Spleen (tissue), 11 donors: ENCODE results near the gene MPP2. TPM values are rescaled to one million over a fixed set of nuclear protein-coding genes. Genes with fewer than 3 reads are reported as not detected.
"Not testable (repeated sequence)": the region's sequence is repeated elsewhere in the genome, so short reads cannot be mapped to it uniquely, and the experiment has no call there.

Experiments
- DNase-seq: peaks from one replicate; pipeline ENCODE4 v3.0.0-alpha.2; 2020
- H3K27ac ChIP-seq, 8 donors: fragments of 200-600 bp; sonication (generic) in 7 of 8; 1 replicate in 4 of 8; 2 replicates in 4 of 8; pipeline versions ENCODE4 v1.5.0 to v1.8.0; 2016 to 2021; ENCODE audit warnings: inconsistent platforms in 4 of 8, mild to moderate bottlenecking in 4 of 8, moderate library complexity in 1 of 8
- H3K27me3 ChIP-seq, 7 donors: fragments of 200-600 bp; sonication (generic) in 6 of 7; replicated peaks in 1 of 7; 1 replicate in 4 of 7; 2 replicates in 3 of 7; pipeline versions ENCODE4 v1.5.0 to v1.8.0; 2016 to 2021; ENCODE audit warnings: inconsistent platforms in 3 of 7, mild to moderate bottlenecking in 1 of 7
- H3K36me3 ChIP-seq, 6 donors: fragments of 200-600 bp; sonication (generic) in 5 of 6; 1 replicate in 4 of 6; 2 replicates in 2 of 6; pipeline versions ENCODE4 v1.5.0 to v1.8.0; 2016 to 2021; ENCODE audit warnings: inconsistent platforms in 2 of 6
- H3K4me1 ChIP-seq, 6 donors: fragments of 200-600 bp; sonication (generic) in 5 of 6; 1 replicate in 3 of 6; 2 replicates in 3 of 6; pipeline versions ENCODE4 v1.5.0 to v1.8.0; 2016 to 2021; ENCODE audit warnings: inconsistent platforms in 3 of 6
- H3K4me3 ChIP-seq, 8 donors: fragments of 200-600 bp; sonication (generic) in 7 of 8; 1 replicate in 4 of 8; 2 replicates in 4 of 8; pipeline versions ENCODE4 v1.5.0 to v1.8.0; 2016 to 2021; ENCODE audit warnings: inconsistent platforms in 4 of 8, mild to moderate bottlenecking in 4 of 8, moderate library complexity in 2 of 8
- H3K9me3 ChIP-seq, 8 donors: fragments of 200-600 bp; sonication (generic) in 7 of 8; 1 replicate in 4 of 8; 2 replicates in 4 of 8; pipeline versions ENCODE4 v1.5.0 to v1.8.0; 2016 to 2021; ENCODE audit warnings: inconsistent platforms in 4 of 8
- POLR2A ChIP-seq, 3 donors: fragments of 450-650 bp; IDR thresholded peaks; one replicate each; pipeline ENCODE4 v1.5.1; 2017; ENCODE audit warnings: antibody characterized with exemption in 3 of 3, mild to moderate bottlenecking in 1 of 3
- POLR2AphosphoS5 ChIP-seq, 3 donors: sonication (generic); formaldehyde crosslinking; IDR thresholded peaks; one replicate each; pipeline ENCODE4 v1.5.1; 2017; ENCODE audit warnings: antibody characterized with exemption in 3 of 3
- WGBS, 5 donors: extraction: QIAGEN DNeasy Blood & Tissue Kit in 3 of 5; methylation state at CpG; one replicate each; pipeline versions ENCODE4 v1.1.5 to v1.1.7; 2013 to 2018; 5-methylcytosine and 5-hydroxymethylcytosine counted together
- intact Hi-C: fragments of 100-400 bp; cut with DNase I; formaldehyde crosslinking; loops from one replicate; pipeline ENCODE4 v1.15.0; 2023; ENCODE audit warnings: low total_unique reads
- polyA plus RNA-seq, 3 donors: library from polyadenylated mRNA; stranded (reverse); fragments of 200-250 nt; gene quantifications; one replicate each; pipeline ENCODE4 v1.2.1, GENCODE V29; 2013
- total RNA-seq, 7 donors: library from RNA; depleted of rRNA in 3 of 7; stranded (reverse); fragments of >200 nt in 3 of 7; fragmentation: NEBNext Ultra II Directional in 4 of 7; extraction: Animal tissue kit (Norgen Biotek cat#: 25700) in 4 of 7; gene quantifications; one replicate each; pipeline versions ENCODE4 v1.1.0 to v1.2.1, GENCODE V29; 2016 to 2021
- TF ChIP-seq, protein P1 (sequence below), 11 experiments: fragments of 200-600 bp in 7 of 11; fragments of 450-650 bp in 4 of 11; sonication (generic) in 4 of 11; IDR thresholded peaks in 8 of 11; conservative IDR thresholded peaks in 3 of 11; 1 replicate in 7 of 11; 2 replicates in 4 of 11; pipeline versions ENCODE4 v1.4.0 to v1.8.0; 2016 to 2021; ENCODE audit warnings: antibody characterized with exemption in 11 of 11, inconsistent platforms in 4 of 11, mild to moderate bottlenecking in 1 of 11
- donor health status: healthy with polysubstance abuse.
- donor health status: DM: no; HTN: no; CAD: no; lungs with moderate emphysema.
- donor health status: DM: no; HTN: no; CAD: no.
- donor health status: Bipolar disorder and iron deficiency.
- donor health status: healthy.
- donor health status: DM: no; HTN: no; CAD: no.
- donor health status: DM: yes; HTN: yes; CAD: no.

Gene MPP2
- total and polyA plus RNA-seq, 10 donors = 0.13 to 2.4 (median 0.92) TPM

DNA sequence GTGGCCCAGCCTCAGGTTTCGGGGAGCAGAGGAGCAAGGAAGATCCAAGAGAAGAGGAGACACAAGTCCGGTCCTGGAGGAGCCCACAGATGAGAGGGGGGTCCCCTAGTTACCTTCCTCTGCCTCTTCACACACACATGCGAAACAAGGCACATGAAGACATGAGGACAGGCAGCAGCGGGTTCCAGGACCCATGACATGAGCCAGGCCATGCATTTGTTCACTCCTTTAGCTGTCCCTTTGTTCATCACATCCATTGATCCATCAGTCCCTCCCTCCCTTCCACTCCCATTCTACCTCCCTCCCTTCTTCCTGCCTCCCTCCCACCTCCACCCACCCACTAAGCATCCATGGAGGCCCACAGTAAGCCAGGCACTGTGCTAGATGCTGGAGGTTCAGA is 25.6 kb upstream of the MPP2 start:
- intact Hi-C loops = no loop called here
- H3K27me3 ChIP-seq = peaks cover 0 to 44% (median 4%) of the 10 kb centered on the region in 7 donors
- TF ChIP-seq POLR2AphosphoS5 (IDR thresholded peaks at IDR 0.05) (no peak), POLR2A (IDR thresholded peaks at IDR 0.05) (no peak)
- TF ChIP-seq, protein P1, sequence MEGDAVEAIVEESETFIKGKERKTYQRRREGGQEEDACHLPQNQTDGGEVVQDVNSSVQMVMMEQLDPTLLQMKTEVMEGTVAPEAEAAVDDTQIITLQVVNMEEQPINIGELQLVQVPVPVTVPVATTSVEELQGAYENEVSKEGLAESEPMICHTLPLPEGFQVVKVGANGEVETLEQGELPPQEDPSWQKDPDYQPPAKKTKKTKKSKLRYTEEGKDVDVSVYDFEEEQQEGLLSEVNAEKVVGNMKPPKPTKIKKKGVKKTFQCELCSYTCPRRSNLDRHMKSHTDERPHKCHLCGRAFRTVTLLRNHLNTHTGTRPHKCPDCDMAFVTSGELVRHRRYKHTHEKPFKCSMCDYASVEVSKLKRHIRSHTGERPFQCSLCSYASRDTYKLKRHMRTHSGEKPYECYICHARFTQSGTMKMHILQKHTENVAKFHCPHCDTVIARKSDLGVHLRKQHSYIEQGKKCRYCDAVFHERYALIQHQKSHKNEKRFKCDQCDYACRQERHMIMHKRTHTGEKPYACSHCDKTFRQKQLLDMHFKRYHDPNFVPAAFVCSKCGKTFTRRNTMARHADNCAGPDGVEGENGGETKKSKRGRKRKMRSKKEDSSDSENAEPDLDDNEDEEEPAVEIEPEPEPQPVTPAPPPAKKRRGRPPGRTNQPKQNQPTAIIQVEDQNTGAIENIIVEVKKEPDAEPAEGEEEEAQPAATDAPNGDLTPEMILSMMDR (IDR thresholded peaks at IDR 0.05 in 8 of 11, conservative IDR thresholded peaks at IDR 0.05 in 3 of 11) = no peak
- no peak overlapping the region for H3K27ac ChIP-seq
- 83 to 95% (median 91%) methylated on average over 4 of the region's 4 CpGs for WGBS, 5 donors
- H3K4me1 ChIP-seq = peaks cover 1 to 13% (median 4%) of the 10 kb centered on the region in 6 donors
- no peaks in the 10 kb centered on the region for H3K9me3 ChIP-seq
- H3K36me3 ChIP-seq = no peaks in the 10 kb centered on the region
- DNase-seq = no peak
- H3K4me3 ChIP-seq = no peak overlapping the region

DNA sequence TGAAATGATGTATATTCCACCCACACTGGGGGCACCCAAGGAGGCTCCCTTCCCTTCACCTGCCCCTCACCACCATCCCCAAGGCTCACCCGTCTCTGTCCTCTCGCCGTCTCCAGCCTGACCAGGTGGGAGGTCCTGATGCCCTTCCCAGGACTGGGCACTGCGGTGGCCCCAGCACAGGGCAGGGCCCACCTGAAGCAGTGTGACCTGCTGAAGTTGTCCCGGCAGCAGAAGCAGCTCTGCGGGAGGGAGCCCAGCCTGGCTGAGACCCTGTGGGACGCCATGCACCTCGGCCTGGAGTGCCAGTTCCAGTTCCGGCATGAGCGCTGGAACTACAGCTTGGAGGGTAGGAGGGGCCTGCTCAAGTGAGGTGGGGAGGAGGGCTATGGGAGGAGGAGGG is 25.0 kb upstream of the MPP2 start:
- TF ChIP-seq, protein P1 (IDR thresholded peaks at IDR 0.05 in 8 of 11, conservative IDR thresholded peaks at IDR 0.05 in 3 of 11) = no peak
- TF ChIP-seq POLR2A (IDR thresholded peaks at IDR 0.05) = no peak
- TF ChIP-seq POLR2AphosphoS5 (IDR thresholded peaks at IDR 0.05) = no peak
- intact Hi-C loops = no loop called here
- peaks cover 0 to 44% (median 4%) of the 10 kb centered on the region in 7 donors for H3K27me3 ChIP-seq
- H3K4me1 ChIP-seq = peaks cover 0 to 15% (median 6%) of the 10 kb centered on the region in 6 donors
- no peak for DNase-seq
- H3K4me3 ChIP-seq = no peak overlapping the region
- H3K36me3 ChIP-seq = no peaks in the 10 kb centered on the region
- WGBS, 5 donors = 80 to 92% (median 89%) methylated on average over 10 of the region's 10 CpGs
- no peaks in the 10 kb centered on the region for H3K9me3 ChIP-seq
- H3K27ac ChIP-seq = no peak overlapping the region

DNA sequence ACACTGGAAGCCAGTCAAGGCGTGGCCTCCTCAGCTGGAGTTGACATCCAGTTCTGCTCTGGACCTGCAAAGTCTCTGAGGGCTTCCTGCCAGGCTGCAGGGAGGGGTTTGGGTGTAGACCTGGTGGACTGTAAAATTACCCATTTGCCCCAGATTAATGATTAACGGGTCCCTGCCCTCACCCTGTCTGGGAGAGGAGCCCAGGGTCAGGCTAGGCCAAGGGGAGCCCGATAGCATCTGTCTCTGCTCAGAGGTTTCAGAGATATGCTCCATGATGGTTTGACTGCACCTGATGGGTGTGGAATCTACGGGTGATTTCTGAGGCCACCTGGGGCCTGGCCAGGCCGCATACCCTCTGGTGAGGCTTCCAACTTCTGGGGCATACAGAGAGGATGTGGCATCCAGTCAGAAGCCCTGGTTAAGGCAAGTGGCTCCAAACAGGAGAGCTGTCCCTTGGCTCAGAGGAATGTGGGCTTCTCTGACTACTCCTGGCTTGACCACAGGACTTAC is 23.8 kb upstream of the MPP2 start:
- no peak for TF ChIP-seq POLR2A (IDR thresholded peaks at IDR 0.05)
- TF ChIP-seq, protein P1 (IDR thresholded peaks at IDR 0.05 in 8 of 11, conservative IDR thresholded peaks at IDR 0.05 in 3 of 11) = no peak
- TF ChIP-seq POLR2AphosphoS5 (IDR thresholded peaks at IDR 0.05) = no peak
- H3K4me3 ChIP-seq = no peak overlapping the region
- DNase-seq = no peak
- peaks cover 4 to 23% (median 13%) of the 10 kb centered on the region in 6 donors for H3K4me1 ChIP-seq
- no peaks in the 10 kb centered on the region for H3K9me3 ChIP-seq
- peaks cover 0 to 50% (median 13%) of the 10 kb centered on the region in 7 donors for H3K27me3 ChIP-seq
- H3K36me3 ChIP-seq = no peaks in the 10 kb centered on the region
- no peak overlapping the region for H3K27ac ChIP-seq
- 76 to 100% (median 88%) methylated on average over 1 to 5 of the region's 5 CpGs for WGBS, 5 donors
- intact Hi-C loops = no loop called here

DNA sequence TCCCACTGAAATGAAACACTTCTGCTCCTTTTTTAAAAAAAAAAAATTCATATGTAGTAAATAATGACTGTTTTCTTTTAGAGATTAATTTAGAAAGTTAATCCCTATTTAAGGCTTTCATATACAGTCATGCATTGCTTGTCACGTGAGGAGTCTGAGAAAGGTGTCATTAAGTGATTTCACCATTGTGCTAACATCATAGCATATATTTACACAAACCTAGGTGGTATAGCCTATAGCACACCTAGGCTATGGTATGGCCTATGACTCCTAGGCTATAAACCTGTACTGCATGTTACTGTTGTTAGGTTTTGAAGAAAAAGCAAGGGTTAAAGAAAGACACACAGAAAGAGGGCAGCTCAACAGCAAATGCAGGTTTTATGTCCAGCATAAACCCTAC is 21.3 kb upstream of the MPP2 start:
- intact Hi-C loops = no loop called here
- DNase-seq = no peak
- H3K9me3 ChIP-seq = no peaks in the 10 kb centered on the region
- H3K27ac ChIP-seq = no peak overlapping the region
- no peaks in the 10 kb centered on the region for H3K36me3 ChIP-seq
- peaks cover 0 to 63% (median 13%) of the 10 kb centered on the region in 7 donors for H3K27me3 ChIP-seq
- 68 to 91% (median 71%) methylated on average over 1 of the region's 1 CpG for WGBS, 5 donors
- H3K4me1 ChIP-seq = peaks cover 4 to 23% (median 13%) of the 10 kb centered on the region in 6 donors
- no peak overlapping the region for H3K4me3 ChIP-seq
- no peak for TF ChIP-seq POLR2A (IDR thresholded peaks at IDR 0.05)
- TF ChIP-seq, protein P1 (IDR thresholded peaks at IDR 0.05 in 8 of 11, conservative IDR thresholded peaks at IDR 0.05 in 3 of 11) = no peak
- TF ChIP-seq POLR2AphosphoS5 (IDR thresholded peaks at IDR 0.05) = no peak

DNA sequence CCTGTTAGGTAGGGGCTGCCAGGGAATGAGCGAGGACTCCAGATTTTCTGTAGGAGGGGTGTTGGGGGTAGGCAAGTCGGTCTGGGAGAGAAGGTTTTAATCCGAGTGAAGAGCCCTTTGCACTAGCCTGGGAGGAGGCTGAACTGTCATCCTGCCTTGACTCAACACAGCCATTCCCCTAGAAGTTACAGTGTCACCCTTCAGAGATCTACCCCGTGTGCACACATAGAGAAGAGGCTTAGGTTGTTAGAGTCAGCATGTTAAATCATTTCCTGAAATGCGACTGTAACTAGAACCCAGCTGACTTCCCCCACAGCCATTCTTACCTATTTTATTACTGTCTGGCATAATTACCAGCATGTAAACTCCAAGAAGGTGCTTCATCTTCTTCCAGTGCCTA is 20.6 kb upstream of the MPP2 start:
- 8 to 19% (median 14%) methylated on average over 5 of the region's 5 CpGs for WGBS, 5 donors
- H3K27ac ChIP-seq, intact Hi-C loops, H3K9me3 ChIP-seq, DNase-seq, H3K36me3 ChIP-seq: not testable (repeated sequence)
- peaks cover 4 to 23% (median 13%) of the 10 kb centered on the region in 6 donors for H3K4me1 ChIP-seq
- H3K4me3 ChIP-seq = peak overlapping the region in 1 of 8 donors; percentile 55
- H3K27me3 ChIP-seq = peaks cover 0 to 62% (median 13%) of the 10 kb centered on the region in 7 donors
